GM23338 (cell line): Measurements from ENCODE around the gene ANKRD44. TPM values are rescaled to one million over a fixed set of nuclear protein-coding genes. Genes with fewer than 3 reads are reported as not detected.

ENCODE experiments used
- ATAC-seq: fragments of 200-7000 bp; cut with Tn5 transposase; 3 replicates; pipeline ENCODE4 v1.9.1; 2020
- DNase-seq: peaks from one replicate; pipeline ENCODE4 v3.0.0-alpha.2; 2015; ENCODE audit warnings: low spot score
- H2AFZ ChIP-seq: fragments of 200-600 bp; sonication (generic); 2 replicates; pipeline ENCODE4 v1.8.0; 2016; ENCODE audit warnings: antibody characterized with exemption, mild to moderate bottlenecking, moderate library complexity
- H3F3A ChIP-seq: fragments of 200-600 bp; sonication (generic); replicated peaks from 2 replicates; pipeline ENCODE4 v1.8.0; 2017; ENCODE audit warnings: antibody characterized with exemption, mixed run types, low read depth
- H3K27ac ChIP-seq: fragments of 200-600 bp; sonication (generic); 2 replicates; pipeline ENCODE4 v1.6.1; 2016; ENCODE audit warnings: low read depth
- H3K27me3 ChIP-seq: fragments of 200-600 bp; sonication (generic); 2 replicates; pipeline ENCODE4 v1.8.0; 2016; ENCODE audit warnings: mild to moderate bottlenecking, mixed run types, moderate library complexity; ENCODE audit not compliant: insufficient read depth
- H3K36me3 ChIP-seq: fragments of 200-600 bp; sonication (generic); 2 replicates; pipeline ENCODE4 v1.8.0; 2016; ENCODE audit warnings: mild to moderate bottlenecking; ENCODE audit not compliant: insufficient read depth
- H3K4me1 ChIP-seq: fragments of 200-600 bp; sonication (generic); 2 replicates; pipeline ENCODE4 v1.8.0; 2016; ENCODE audit warnings: mild to moderate bottlenecking, moderate library complexity; ENCODE audit not compliant: insufficient read depth
- H3K4me2 ChIP-seq: fragments of 200-600 bp; sonication (generic); 2 replicates; pipeline ENCODE4 v1.7.1; 2017; ENCODE audit warnings: mixed run types
- H3K4me3 ChIP-seq: fragments of 200-600 bp; sonication (generic); 2 replicates; pipeline ENCODE4 v1.6.1; 2016; ENCODE audit warnings: mixed run types
- H3K79me2 ChIP-seq: fragments of 200-600 bp; sonication (generic); replicated peaks from 2 replicates; pipeline ENCODE4 v1.8.0; 2017; ENCODE audit warnings: mild to moderate bottlenecking; ENCODE audit not compliant: insufficient read depth
- H3K9me2 ChIP-seq: fragments of 200-600 bp; sonication (generic); 2 replicates; pipeline ENCODE4 v1.8.0; 2017; ENCODE audit not compliant: insufficient read depth
- H4K20me1 ChIP-seq: fragments of 200-600 bp; sonication (generic); replicated peaks from 2 replicates; pipeline ENCODE4 v1.8.0; 2017; ENCODE audit warnings: mild to moderate bottlenecking; ENCODE audit not compliant: insufficient read depth
- H3K27ac Mint-ChIP-seq: 2 replicates; pipeline ENCODE4 v1.8.0; 2020; ENCODE audit warnings: inconsistent platforms, mild to moderate bottlenecking, moderate library complexity, mixed read lengths
- H3K27me3 Mint-ChIP-seq: 3 replicates; pipeline ENCODE4 v1.8.0; 2022; ENCODE audit warnings: low read depth, mild to moderate bottlenecking, moderate library complexity, mixed read lengths, inconsistent platforms; ENCODE audit not compliant: insufficient read depth, poor library complexity
- H3K36me3 Mint-ChIP-seq: 3 replicates; pipeline ENCODE4 v1.8.0; 2021; ENCODE audit warnings: low read depth, mild to moderate bottlenecking, inconsistent platforms, moderate library complexity, mixed read lengths
- H3K4me1 Mint-ChIP-seq: 3 replicates; pipeline ENCODE4 v1.8.0; 2020; ENCODE audit warnings: mild to moderate bottlenecking, inconsistent platforms, mixed read lengths
- H3K4me3 Mint-ChIP-seq: 3 replicates; pipeline ENCODE4 v1.8.0; 2021; ENCODE audit warnings: moderate library complexity, mild to moderate bottlenecking, inconsistent platforms, mixed read lengths
- H3K9me3 Mint-ChIP-seq: 3 replicates; pipeline ENCODE4 v1.8.0; 2020; ENCODE audit warnings: moderate library complexity, mild to moderate bottlenecking, inconsistent platforms, mixed read lengths
- CREB1 ChIP-seq: fragments of 250-450 bp; sonication (Bioruptor Pico); IDR thresholded peaks from 2 replicates; pipeline ENCODE4 v1.5.0; 2020; ENCODE audit warnings: low read depth, mild to moderate bottlenecking, moderate library complexity
- CTCF ChIP-seq, 2 experiments: fragments of 200-600 bp in 1 of 2; sonication (generic) in 1 of 2; conservative IDR thresholded peaks; 2 replicates each; pipeline versions ENCODE4 v1.5.1 to v1.6.1; 2016 to 2017; ENCODE audit warnings: antibody characterized with exemption in 2 of 2, low read depth in 2 of 2, mild to moderate bottlenecking in 2 of 2, moderate library complexity in 1 of 2
- ETS1 ChIP-seq: IDR thresholded peaks from 2 replicates; pipeline ENCODE4 v1.6.1; 2016; ENCODE audit warnings: antibody characterized with exemption
- EZH2 ChIP-seq: fragments of 200-600 bp; sonication (generic); IDR thresholded peaks from one replicate; pipeline ENCODE4 v1.8.0; 2017; ENCODE audit warnings: antibody characterized with exemption, mild to moderate bottlenecking, low read depth; ENCODE audit not compliant: unreplicated experiment
- EZH2phosphoT487 ChIP-seq: fragments of 200-600 bp; sonication (generic); IDR thresholded peaks from one replicate; pipeline ENCODE4 v1.8.1; 2018; ENCODE audit warnings: antibody characterized with exemption; ENCODE audit not compliant: unreplicated experiment
- JUNB ChIP-seq: IDR thresholded peaks from one replicate; pipeline ENCODE4 v1.6.1; 2016; ENCODE audit warnings: antibody characterized with exemption; ENCODE audit not compliant: unreplicated experiment
- NANOG ChIP-seq: IDR thresholded peaks from 2 replicates; pipeline ENCODE4 v1.6.1; 2016; ENCODE audit warnings: antibody characterized with exemption, borderline replicate concordance
- POLR2AphosphoS5 ChIP-seq: IDR thresholded peaks from 2 replicates; pipeline ENCODE4 v1.6.1; 2016; ENCODE audit warnings: antibody characterized with exemption, low read depth
- REST ChIP-seq: IDR thresholded peaks from one replicate; pipeline ENCODE4 v1.6.1; 2018; ENCODE audit warnings: antibody characterized with exemption; ENCODE audit not compliant: unreplicated experiment
- STAT1 ChIP-seq: IDR thresholded peaks from one replicate; pipeline ENCODE4 v1.6.1; 2016; ENCODE audit warnings: antibody characterized with exemption; ENCODE audit not compliant: unreplicated experiment
- ZNF114 ChIP-seq: fragments of 250-450 bp; sonication (Bioruptor Pico); IDR thresholded peaks from 2 replicates; pipeline ENCODE4 v1.5.0; 2020; ENCODE audit warnings: mild to moderate bottlenecking, moderate library complexity
- ZNF331 ChIP-seq: fragments of 250-450 bp; sonication (Bioruptor Pico); IDR thresholded peaks from 2 replicates; pipeline ENCODE4 v1.5.0; 2020; ENCODE audit warnings: low read depth, mild to moderate bottlenecking, moderate library complexity
- ZNF462 ChIP-seq: fragments of 250-450 bp; sonication (Bioruptor Pico); IDR thresholded peaks from 2 replicates; pipeline ENCODE4 v1.5.0; 2020; ENCODE audit warnings: mild to moderate bottlenecking, moderate library complexity
- polyA plus RNA-seq: library from polyadenylated mRNA; unstranded; fragments of >200 nt; fragmentation: Nextera tagmentation; extraction: Ambion mirVana; gene quantifications from 2 replicates; pipeline ENCODE4 v1.2.1, GENCODE V29; 2016
- total RNA-seq: library from RNA; depleted of rRNA; stranded (reverse); fragments of >200 nt; shearing (Covaris generic); gene quantifications from 2 replicates; pipeline ENCODE4 v1.2.3, GENCODE V29; 2014

ANKRD44 gene
- total and polyA plus RNA-seq, 2 experiments from 2014 or later = 0.44 to 0.56 TPM

GRCh38 chr2:197085665-197086064, 224.9 kb downstream of the ANKRD44 start:
- Mint-ChIP-seq H3K27ac (no peak overlapping the region), H3K27me3 (peaks cover under 1% of the 10 kb centered on the region), H3K4me3 (no peak overlapping the region), H3K9me3 (no peaks in the 10 kb centered on the region), H3K4me1 (peaks cover under 1% of the 10 kb centered on the region; the same call in 1 of the 3 replicates), H3K36me3 (no peaks in the 10 kb centered on the region)
- ATAC-seq (no peak), DNase-seq (no peak)
- no peak overlapping the region for H3K4me3 ChIP-seq
- no peak overlapping the region for H3K4me2 ChIP-seq
- no peaks in the 10 kb centered on the region for H3K4me1 ChIP-seq
- H3F3A ChIP-seq = no peaks in the 10 kb centered on the region
- no peaks in the 10 kb centered on the region for H3K9me2 ChIP-seq
- no peaks in the 10 kb centered on the region for H3K27me3 ChIP-seq
- no peaks in the 10 kb centered on the region for H3K79me2 ChIP-seq
- H3K27ac ChIP-seq = no peak overlapping the region
- no peaks in the 10 kb centered on the region for H4K20me1 ChIP-seq
- H2AFZ ChIP-seq = no peak overlapping the region
- TF ChIP-seq ZNF331 (CRISPR knock-in tag) = no peak
- no peak for TF ChIP-seq NANOG
- no peak for TF ChIP-seq STAT1
- no peak for TF ChIP-seq REST
- no peak for TF ChIP-seq ZNF462 (CRISPR knock-in tag)
- no peak for TF ChIP-seq CREB1 (CRISPR knock-in tag)
- no peak for TF ChIP-seq ETS1
- TF ChIP-seq POLR2AphosphoS5 = no peak
- no peak for TF ChIP-seq EZH2
- TF ChIP-seq CTCF (conservative IDR thresholded peaks at IDR 0.05; ENCODE audit: low read depth in 2 of 2) = no peak
- no peak for TF ChIP-seq ZNF114 (CRISPR knock-in tag)
- TF ChIP-seq JUNB = no peak
- no peak for TF ChIP-seq EZH2phosphoT487
- no peaks in the 10 kb centered on the region for H3K36me3 ChIP-seq
